ENCODE data around the gene LRCH3.
"Not testable (repeated sequence)": the region's sequence is repeated elsewhere in the genome, so short reads cannot be mapped to it uniquely, and the experiment has no call there.

Gene LRCH3

DNA sequence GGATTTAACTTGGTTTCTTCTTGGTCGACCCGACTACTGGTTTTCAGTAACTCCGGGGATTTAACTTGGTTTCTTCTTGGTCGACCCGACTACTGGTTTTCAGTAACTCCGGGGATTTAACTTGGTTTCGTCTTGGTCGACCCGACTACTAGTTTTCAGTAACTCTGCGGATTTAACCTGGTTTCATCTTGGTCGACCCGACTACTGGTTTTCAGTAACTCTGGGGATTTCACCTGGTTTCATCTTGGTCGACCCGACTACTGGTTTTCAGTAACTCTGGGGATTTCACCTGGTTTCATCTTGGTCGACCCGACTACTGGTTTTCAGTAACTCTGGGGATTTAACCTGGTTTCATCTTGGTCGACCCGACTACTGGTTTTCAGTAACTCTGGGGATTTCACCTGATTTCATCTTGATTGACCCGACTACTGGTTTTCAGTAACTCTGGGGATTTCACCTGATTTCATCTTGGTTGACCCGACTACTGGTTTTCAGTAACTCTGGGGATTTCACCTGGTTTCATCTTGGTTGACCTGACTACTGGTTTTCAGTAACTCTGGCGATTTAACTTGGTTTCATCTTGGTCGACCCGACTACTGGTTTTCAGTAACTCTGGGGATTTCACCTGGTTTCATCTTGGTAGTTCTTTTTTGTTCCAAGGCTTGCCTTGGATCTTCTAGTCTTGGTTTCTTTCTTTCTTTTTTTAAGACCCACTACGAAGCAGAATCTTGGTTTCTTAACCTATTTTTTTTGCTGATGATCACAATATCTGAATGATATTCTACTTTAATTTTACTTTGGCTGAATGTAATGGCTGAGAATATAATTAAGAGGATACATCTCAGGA lies 130.6 kb downstream of the LRCH3 start:
- H3K4me3 ChIP-seq (ENCODE audit: low read depth, low read length) = not testable (repeated sequence)

DNA sequence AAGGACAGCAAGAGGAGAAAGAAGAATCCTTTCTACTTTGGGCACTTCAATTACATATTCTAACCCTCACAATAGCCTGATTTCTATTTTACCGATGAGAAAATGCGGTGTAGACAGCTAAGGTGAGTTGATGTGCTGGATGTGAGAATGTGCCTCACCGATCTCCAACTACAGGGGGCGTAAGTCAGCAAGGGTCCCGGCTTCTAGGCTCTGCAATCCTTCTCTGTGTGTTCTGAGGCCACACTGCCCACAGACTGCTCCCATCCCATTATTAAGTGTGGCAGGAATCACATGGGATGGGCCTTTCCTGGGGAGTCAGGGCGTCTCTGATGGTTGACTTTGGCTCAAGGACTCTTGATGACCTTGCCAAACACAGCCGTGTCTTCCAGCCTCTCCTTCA lies 135.4 kb downstream of the LRCH3 start:
- no peak overlapping the region for H3K4me3 ChIP-seq (ENCODE audit: low read depth, low read length)

DNA sequence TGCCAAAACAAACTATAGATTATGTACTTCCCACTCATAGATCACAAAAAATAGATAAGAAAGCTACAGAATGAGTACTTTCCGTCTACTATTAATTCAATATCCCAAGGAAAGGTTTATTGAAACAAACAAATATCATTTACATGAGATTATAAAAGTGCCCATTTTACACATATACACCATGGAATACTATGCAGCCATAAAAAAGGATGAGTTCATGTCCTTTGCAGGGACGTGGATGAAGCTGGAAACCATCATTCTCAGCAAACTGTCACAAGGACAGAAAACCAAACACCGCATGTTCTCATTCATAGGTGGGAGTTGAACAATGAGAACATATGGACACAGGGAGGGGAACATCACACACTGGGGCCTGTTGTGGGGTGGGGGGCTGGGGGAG lies 136.5 kb downstream of the LRCH3 start:
- H3K4me3 ChIP-seq (ENCODE audit: low read depth, low read length) = not testable (repeated sequence)

- no peak overlapping the region for H3K4me3 ChIP-seq (ENCODE audit: low read depth, low read length)
These were observed 145.8 kb downstream of the LRCH3 start for GRCh38 chr3:197936819-197937384.

Measured in iPS-11a (cell line).